ENCODE data around the gene CHRM3. TPM values are rescaled to one million over a fixed set of nuclear protein-coding genes. Genes with fewer than 3 reads are reported as not detected.

CHRM3 gene
- total RNA-seq, 1 experiment from 2014 or later, result 4.2 TPM

DNA sequence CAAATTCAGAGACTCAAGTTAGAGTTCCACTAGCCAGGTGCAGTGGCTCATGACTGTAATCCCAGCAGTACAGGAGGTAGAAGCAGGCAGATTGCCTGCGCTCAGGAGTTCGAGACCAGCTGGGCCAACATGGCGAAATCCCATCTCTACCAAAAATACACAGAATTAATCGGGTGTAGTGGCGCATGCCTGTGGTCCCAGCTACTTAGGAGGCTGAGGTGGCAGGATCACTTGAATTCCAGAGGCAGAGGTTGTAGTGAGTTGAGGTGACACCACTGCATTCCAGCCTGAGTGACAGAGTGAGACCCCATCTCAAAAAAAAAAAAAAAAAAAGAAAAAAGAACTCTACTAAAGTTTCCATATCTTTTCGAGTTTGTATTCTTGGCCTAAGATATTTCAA, 36.7 kb upstream of the CHRM3 start:
- Histone ChIP-seq H3T11ph (ENCODE audit: low read length) (no peak overlapping the region), H3K56ac (ENCODE audit: insufficient read length, low read depth, low read length) (no peak overlapping the region), H2BK15ac (ENCODE audit: low read depth, low read length) (no peak overlapping the region), H3K9ac (ENCODE audit: extremely low read depth, insufficient read length, low read length) (no peak overlapping the region), H2BK120ac (ENCODE audit: low read depth, low read length, poor library complexity, severe bottlenecking) (no peak overlapping the region), H2BK5ac (ENCODE audit: insufficient read length, low read length) (no peak overlapping the region), H4K91ac (ENCODE audit: insufficient read length, low read depth, low read length) (no peak overlapping the region), H2BK12ac (ENCODE audit: insufficient read length, low read depth, low read length) (no peak overlapping the region), H2AFZ (ENCODE audit: low read length) (no peak overlapping the region), H3K27ac (ENCODE audit: insufficient read length, low read depth, low read length) (no peak overlapping the region), H3K14ac (ENCODE audit: insufficient read depth, low read length) (no peak overlapping the region), H2BK20ac (ENCODE audit: low read depth, low read length, poor library complexity, severe bottlenecking) (no peak overlapping the region), H3K4ac (ENCODE audit: low read depth, low read length) (no peak overlapping the region), H3K18ac (ENCODE audit: insufficient read length, low read depth, low read length) (no peak overlapping the region), H3K4me1 (ENCODE audit: insufficient read depth, low read length) (no peaks in the 10 kb centered on the region), H3K23me2 (ENCODE audit: insufficient read length, low read depth, low read length, poor library complexity, severe bottlenecking) (no peaks in the 10 kb centered on the region), H3K79me2 (ENCODE audit: insufficient read depth, low read length) (peaks cover 2% of the 10 kb centered on the region; the same call in 1 of the 2 replicates), H3K4me2 (ENCODE audit: insufficient read depth, insufficient read length, low read length) (no peak overlapping the region), H4K8ac (replicated peaks; ENCODE audit: insufficient read length, low read depth, low read length) (no peak overlapping the region), H2AK5ac (ENCODE audit: insufficient read length, low read length) (no peak overlapping the region), H4K5ac (ENCODE audit: insufficient read length, low read depth, low read length) (no peak overlapping the region), H3K23ac (ENCODE audit: insufficient read length, low read depth, low read length) (no peak overlapping the region), H3K9me3 (ENCODE audit: control insufficient read depth, low read depth, low read length) (no peaks in the 10 kb centered on the region), H3K79me1 (ENCODE audit: insufficient read depth, low read depth, low read length, poor library complexity, severe bottlenecking) (no peaks in the 10 kb centered on the region), H3K27me3 (ENCODE audit: insufficient read depth, low read length) (no peaks in the 10 kb centered on the region), H4K20me1 (ENCODE audit: control insufficient read depth, insufficient read depth, insufficient read length) (no peaks in the 10 kb centered on the region)
- DNase-seq, result no peak
- TF ChIP-seq, protein P1, sequence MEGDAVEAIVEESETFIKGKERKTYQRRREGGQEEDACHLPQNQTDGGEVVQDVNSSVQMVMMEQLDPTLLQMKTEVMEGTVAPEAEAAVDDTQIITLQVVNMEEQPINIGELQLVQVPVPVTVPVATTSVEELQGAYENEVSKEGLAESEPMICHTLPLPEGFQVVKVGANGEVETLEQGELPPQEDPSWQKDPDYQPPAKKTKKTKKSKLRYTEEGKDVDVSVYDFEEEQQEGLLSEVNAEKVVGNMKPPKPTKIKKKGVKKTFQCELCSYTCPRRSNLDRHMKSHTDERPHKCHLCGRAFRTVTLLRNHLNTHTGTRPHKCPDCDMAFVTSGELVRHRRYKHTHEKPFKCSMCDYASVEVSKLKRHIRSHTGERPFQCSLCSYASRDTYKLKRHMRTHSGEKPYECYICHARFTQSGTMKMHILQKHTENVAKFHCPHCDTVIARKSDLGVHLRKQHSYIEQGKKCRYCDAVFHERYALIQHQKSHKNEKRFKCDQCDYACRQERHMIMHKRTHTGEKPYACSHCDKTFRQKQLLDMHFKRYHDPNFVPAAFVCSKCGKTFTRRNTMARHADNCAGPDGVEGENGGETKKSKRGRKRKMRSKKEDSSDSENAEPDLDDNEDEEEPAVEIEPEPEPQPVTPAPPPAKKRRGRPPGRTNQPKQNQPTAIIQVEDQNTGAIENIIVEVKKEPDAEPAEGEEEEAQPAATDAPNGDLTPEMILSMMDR (conservative IDR thresholded peaks at IDR 0.05), result no peak
- no peaks in the 10 kb centered on the region for H3K9me3 Mint-ChIP-seq
- no peaks in the 10 kb centered on the region for H3K4me1 Mint-ChIP-seq
- no peak overlapping the region; a peak in 1 of 5 replicates for H3K4me3 Mint-ChIP-seq
- WGBS (ENCODE audit: extremely low coverage, insufficient read length, low lambda C conversion rate), result no CpG with 5 or more reads among the region's 6 CpGs
- H3K36me3 Mint-ChIP-seq (ENCODE audit: insufficient read depth in 1 of 3, low read depth in 3 of 3), result no peaks in the 10 kb centered on the region
- no peak overlapping the region for H3K27ac Mint-ChIP-seq
- no peaks in the 10 kb centered on the region for H3K27me3 Mint-ChIP-seq (ENCODE audit: low read depth)

Data from H9 (cell line).